HG03025 (cell line): ENCODE measurements around the gene SALL3.

ENCODE experiments used
- ATAC-seq: cut with Tn5 transposase; IDR thresholded peaks from one replicate; pipeline ENCODE4 v1.9.1; 2021; ENCODE audit warnings: mild to moderate bottlenecking, moderate library complexity; ENCODE audit not compliant: unreplicated experiment, low FRiP score

Gene SALL3

DNA sequence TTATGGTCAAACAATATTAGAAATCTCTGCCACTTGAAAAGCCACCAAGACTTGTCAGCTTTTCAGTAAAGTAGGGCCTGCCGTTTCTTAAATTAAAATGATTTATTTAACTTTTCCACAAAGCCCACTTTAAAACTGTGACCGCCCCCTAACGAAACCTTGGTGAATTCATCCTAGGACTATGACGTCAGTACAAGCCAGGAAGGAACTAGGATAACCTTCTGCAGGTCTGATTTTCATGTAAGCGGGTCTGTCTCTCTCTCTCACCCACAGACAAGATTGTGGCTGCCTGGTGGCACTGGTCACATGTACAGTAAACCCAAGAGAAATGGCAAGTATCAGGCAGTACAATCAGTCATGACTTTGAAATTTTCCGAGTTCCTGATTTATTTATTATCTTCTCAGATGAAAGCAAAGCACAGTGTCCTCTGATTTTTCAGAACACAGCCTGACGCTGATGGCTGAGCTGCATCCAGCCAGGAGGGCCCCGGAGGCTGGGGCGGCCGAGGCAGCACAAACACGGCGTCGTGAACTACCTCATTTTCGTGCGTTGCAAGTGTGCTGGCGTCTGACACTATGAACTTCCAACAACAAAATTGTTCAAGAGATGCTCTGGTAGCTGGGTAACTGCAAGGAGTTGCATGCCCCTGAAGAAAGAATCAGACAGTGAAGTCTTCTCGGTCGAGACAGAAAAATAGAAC lies 18.9 kb downstream of the SALL3 start:
- ATAC-seq, result no peak

DNA sequence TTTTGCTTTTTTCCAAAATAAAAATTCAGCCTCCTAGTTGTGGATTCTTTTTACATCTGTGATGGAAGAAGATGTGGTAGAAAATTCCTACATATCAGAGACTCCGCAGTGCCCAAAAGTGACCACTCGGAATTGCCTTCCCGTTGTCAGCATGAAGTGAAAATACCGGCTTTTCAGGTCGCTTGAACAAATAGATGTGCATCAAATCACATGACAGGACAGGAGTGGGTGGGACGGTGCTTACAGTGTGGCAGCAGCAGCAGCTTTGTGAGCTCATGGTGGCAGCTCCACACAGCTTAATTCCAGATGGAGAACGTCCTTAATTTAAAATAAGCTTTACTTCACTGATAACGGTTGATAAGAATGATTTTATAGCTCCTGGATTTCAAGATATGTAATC lies 20.3 kb downstream of the SALL3 start:
- no peak for ATAC-seq

DNA sequence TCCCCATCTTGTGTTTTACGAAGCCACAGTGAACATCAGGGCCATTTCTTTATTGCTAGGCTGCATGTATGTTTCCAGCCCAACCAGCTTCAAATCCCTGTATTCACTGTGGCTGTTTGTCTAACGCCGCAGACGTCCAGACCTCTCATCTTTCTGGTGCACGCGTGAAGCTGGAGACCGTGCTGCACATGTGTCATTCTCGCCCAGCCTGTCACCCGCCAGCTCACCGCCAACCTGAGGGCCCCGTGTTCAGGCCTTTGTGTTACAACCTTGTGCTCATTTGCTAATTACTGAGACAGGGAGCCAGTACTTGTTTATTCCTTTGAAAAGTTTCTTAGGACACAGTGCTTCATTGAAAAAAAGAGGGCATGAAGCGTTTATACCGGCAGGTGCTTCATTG lies 21.4 kb downstream of the SALL3 start:
- no peak for ATAC-seq

DNA sequence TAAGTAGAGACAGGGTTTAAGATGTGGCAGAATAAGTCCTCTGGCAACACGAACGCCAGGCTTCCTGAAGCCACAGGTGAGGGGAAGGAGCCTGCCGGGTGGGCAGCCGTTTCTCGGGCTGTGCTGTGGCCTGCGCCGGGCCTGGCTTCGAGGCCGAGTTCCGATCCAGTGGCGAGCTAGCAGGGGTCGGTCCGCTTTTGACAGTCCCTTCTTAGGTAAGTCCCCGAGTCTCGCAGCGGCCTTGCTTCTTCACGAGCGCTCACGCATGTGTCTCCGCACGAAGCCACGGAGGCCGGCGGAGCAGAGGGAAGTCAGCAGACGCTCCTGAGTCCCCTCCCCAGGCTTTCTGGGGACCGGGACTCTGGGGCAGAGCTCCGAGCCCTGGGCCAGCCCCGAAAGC lies 26.0 kb downstream of the SALL3 start:
- ATAC-seq, result no peak

DNA sequence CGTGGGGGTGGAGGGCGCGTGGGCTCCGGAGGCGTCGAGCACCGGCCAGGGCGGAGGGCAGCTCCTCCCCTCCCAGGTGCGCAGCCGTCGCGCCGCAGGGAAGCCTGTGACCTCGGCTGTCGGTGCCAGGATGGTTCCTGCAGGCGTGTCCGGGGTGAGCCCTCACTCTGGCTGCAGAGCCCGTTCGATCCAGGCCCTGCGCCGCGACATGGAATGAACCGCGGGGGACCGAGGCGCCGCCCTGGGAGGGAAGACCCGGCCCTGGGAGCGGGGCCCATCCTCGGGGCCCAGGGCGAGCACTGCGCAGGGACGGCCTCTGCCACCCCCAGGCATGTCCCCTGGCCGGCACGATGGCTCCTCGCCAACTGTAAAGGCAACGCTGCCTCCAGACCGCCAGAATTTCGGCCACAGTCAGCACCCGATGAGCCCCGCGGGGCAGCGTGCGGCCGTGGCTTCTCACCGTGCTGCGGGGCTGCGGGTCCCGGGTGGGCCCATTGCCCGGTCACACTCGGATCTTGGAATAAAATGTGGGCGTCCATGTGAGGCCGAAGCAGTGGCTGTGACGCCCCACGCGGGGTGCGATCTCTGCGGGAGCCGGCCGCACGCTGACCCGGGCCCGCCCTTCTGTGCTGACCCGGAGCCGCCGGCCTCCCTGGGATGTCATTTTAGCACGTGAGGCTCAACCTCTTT lies 26.6 kb downstream of the SALL3 start:
- no peak for ATAC-seq

DNA sequence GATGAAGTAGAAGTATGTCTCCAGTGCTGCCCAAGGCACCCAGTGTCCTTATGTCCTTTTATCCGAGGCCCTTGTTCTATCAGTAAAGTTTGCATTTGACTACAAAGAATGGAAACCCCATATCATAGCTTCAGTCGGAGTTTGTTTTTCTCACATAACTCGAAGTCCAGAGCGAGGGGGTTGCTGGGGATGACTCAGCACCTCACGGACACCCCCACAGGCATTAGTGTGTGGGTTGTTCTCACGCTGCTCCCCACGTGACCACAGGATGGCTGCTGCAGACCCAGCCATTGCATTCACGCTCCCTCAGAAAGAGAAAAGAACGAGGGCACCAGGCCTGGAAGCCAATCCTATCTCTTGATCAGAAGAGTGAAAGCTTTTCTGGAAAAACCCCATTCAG lies 27.8 kb downstream of the SALL3 start:
- no peak for ATAC-seq

DNA sequence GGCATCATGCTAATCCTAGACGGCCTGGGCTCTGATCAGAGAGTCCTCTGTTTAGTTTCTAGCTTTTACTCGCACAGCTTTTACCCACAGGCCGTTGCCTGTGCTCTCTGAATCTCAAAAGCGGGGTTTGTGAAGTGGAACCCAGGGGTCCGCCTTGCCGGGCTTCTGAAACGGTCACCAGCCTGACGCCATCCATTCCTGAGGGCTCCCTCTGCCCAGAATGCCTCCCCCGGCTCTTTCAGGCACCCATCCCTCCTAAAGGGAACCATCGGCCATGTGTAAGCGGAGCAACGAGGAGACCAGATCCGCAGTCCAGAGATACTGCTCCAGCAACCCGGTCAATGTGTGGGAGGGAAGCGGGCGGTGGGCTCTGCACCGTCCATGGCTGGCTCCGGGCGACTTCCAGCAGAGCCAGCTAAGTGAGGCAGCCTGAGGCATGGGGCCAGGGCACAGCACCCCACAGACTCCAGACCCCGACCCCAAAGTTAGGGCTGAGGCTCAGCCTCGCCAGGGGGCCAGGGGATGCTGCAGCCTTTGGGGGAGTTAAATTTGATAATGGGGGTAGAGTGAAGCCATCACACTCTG lies 28.8 kb downstream of the SALL3 start:
- no peak for ATAC-seq

DNA sequence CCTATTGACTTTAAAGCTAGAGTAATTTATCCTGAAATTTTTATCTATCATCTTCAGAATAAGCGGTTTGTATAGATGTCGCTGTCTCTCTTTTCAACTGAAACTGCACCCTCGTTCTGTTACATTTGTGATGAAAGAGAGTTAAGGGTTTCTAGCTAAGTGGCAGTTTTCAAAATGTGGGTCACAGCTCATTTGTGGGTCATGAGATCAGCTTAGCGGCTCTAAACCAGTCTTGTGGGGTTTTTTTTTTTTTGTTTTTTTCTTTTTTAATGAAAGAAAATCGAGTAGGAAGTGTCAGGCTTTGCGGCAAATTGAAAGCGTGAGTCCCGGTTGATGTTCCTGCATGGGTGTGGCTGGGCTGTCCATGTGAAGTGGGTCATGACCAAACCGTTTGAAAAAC lies 31.2 kb downstream of the SALL3 start:
- ATAC-seq, result no peak

DNA sequence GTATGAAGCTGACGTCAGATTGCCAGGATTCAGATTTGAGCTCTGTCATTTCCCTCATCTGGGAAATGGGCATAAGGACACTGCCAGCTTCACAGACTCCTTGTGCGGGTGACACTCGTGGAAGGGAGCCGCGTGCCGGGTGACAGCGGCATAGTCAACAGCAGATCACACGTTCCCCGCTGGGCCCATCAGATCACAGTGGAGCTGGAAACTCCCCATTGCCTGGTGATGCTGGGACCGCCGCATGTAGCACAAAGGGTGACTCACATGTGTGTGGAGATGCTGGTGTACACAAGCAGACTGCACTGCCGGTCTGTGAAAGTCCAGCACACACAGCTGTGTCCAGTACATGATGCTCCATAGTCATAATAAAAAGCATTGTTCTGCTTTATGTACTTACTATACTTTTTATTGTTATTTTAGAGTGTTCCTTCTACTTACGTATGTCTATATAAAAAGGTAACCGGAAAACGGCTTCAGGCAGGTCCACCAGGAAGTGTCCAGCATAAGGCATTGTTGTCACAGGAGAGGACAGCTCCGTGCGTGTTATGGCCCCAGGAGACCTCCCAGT lies 31.8 kb downstream of the SALL3 start:
- ATAC-seq, result no peak

DNA sequence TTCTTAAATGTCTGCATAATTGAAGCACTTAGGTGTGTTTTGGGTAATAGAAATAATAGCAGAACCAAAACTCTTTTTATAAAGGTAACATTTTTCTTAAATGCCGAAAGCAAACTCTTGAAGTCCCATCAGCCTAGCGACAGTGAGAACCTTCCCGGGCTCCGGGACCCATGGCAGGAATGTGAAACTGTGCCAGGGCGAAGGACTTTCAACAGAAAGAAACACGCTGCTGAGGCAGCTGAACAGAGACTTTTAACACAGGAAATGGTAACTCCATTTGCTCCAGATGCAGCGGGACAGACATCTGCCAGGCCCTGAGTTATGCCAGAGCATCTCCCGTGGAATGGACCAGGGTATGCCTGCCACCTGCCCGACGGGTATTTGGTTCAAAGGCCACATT lies 34.3 kb downstream of the SALL3 start:
- ATAC-seq, result no peak

DNA sequence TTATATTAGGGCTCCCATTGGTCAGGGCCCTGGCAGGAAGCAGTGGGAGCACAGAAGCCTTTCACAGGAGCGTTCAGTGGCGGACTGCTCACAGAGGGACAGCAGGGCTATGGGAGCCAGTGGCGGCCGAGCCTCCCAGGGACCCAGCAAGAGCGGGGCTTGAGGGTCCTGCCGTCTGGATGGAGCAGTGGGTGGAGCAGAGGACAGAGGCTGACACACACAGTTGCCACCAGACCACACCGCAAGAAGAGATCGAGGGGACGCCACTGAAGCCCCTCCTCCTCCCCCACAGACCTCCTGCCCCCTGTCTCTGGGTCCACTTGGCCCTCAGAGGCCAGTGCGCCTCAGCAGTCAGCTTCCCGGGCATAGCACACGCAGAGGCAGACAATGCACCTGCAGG lies 39.3 kb downstream of the SALL3 start:
- no peak for ATAC-seq

DNA sequence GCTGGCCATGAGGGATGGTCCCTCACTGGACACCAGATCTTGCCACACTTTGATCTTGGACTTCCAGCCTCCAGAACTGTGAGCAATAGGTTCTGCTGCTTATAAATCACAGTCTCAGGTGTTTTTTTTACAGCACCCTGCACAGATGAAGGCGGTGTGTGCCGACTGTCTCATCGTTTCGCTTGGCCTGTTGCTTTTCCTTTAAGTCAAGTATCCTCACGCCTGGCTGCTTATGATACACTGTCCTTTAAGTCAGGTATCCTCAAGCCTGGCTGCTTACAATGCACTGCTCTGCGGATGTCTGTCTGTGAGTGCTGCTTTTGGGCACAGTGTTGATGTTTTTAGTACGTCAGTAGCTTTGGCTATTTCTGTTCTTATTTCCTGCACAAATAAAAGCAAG lies 40.3 kb downstream of the SALL3 start:
- ATAC-seq, result no peak

DNA sequence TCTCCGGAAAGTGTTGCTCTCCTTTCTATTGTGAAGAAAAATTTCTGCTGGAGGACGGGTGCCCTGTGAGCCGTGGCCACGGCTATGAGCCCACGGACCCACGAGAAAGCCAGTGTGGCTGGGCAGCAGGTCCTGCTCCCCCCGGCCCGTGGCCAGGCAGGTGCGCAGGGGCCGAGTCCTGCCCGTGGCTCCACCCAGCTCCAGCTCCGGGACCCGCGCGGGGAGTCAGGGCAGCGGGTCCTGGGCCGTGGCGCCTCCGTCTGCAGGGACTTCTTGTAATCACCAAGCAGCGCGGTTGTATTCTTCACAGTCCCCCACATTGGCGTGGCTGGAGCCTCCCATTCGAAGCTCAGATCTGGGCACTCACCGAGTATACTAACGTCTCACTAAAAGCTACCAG lies 43.0 kb downstream of the SALL3 start:
- no peak for ATAC-seq

DNA sequence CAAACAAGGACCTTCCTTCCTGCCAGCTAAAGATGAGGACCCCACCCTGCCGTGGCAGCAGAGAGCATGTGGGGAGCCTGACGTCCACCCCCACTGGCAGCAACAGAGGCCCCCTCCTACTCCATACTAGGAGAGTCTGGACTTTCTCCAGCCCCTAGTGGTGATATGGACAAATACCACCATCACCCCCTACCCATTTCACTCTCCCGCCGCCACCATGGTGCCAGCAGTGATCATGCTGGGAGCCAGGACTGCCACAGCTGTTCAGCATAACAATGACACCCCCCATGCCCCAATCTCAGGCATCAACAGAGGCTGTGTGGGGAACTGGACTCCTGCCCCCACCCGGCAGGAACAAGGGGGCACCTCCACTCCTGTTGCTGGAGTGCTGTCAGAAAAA lies 46.9 kb downstream of the SALL3 start:
- no peak for ATAC-seq

DNA sequence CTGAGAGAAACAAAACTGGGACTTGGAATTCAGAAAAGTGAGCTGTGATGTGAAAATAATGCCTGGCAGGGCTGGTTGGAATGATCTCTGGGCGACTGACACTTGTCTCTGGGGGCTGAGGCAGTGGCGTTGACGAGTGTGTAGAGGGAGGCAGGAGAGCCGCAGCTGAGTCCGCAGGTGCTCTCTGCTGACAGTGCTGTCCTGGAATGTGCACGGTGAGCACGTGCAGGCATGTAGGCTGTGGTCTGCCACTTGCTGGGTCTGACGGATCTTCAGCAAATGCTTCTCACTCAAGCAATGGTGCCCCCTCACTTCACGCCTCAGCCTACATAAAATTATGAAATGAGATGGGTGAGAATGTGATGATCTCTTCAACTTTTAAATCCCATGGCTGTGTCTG lies 51.1 kb downstream of the SALL3 start:
- ATAC-seq, result no peak

DNA sequence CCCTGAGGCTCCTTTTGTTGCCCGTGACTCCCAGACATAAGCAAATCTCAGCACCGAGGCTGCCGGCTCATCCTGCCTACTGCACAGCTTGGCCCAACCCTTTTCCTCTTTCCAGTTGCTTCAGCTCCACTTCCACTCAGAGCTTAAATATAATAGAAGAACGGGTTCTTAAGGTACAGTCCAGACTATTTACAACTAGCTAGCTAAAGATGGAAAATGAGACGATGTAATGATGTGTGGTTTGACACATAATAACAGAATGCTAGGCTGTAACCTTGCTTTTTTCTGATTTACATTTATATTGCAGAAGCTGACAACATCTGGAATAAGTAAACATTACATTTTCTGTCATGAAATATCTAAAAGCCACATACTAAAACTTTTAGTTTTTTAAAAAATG lies 62.7 kb downstream of the SALL3 start:
- no peak for ATAC-seq

DNA sequence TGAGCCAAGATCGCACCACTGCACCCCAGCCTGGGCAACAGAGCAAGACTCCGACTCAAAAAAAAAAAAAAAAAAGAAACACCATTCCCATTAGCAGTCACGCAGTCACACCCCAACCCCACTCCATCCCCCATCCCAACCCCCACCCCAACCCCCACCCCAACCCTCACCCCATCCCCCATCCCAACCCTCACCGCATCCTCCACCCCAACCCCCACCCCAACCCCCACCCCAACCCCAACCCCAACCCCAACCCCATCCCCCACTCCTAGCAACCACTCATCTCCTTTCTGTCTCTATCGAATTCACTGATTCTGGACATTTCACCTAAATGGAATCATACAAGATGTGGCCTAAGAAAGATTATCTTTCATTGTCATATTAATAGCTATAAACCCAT lies 63.7 kb downstream of the SALL3 start:
- no peak for ATAC-seq

DNA sequence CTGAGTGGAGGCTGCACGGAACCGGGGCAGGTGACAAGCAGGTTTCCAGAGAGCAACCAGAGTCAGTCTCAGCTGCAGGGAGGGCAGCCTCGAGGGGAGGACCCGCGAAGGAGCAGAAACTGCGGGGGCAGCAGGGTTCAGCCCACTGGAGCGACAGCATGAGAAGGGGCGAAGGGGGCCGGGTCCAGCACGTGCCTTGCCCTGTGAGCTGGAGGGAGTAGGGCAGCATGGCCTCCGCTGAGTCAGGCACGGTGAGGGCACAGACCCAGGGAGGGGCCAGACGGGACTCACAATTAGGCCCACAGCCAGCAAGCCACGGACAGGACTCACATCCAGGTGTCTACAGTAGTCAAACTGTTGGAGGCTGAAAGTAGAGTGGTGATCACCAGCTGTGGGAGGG lies 66.9 kb downstream of the SALL3 start:
- ATAC-seq, result no peak

DNA sequence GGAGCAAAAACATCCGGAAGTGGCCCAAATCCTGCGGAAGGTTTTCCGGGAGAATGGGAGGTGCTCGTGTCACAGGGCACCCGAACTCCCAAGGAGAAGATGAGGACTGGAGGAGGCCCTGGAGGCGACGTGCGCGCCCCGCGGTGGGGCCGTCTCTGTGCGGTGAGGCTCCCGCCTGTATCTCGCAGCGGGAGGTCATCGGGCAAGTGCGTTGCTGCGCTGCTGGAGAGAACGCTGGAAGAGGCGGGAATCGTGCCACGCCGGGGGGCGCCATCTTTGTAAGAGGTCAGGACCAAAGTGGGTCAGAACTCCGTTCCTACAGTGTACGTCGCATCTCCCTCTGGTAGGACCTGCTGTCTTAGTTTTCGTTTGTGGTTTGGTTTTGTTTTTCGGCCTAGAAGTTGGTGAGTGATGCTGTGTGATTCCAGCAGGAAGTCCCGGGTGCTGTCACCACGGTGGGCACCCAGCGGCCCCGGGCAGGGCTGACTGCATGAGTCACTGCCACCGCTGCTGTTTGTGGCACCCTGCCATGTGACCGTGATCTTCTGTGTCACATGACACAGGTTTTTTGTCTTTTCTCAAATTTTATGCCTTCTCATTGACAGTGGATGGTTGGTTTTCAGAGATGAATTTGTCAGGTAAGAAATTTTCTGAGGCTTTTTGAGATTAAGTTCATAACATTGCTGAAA lies 68.1 kb downstream of the SALL3 start:
- ATAC-seq, result no peak

DNA sequence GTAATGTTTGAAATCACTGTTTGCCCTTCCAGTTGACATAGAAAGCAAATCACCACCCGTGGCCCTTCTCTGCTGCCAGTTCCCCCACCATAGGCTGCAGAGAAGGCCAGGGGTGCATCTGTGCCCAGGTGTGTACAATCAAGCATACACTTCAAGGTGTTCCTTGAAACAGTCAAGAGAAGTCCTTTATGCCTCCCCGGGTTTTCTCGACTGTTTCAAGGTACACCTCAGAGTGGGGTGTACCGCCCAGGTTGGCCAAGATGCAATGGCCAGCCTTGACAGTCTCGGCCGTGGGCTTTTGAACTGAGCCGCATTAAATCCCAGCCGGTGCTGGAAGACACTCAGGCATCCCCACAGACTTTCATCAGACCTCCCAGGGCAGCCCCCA lies 68.6 kb downstream of the SALL3 start:
- no peak for ATAC-seq

DNA sequence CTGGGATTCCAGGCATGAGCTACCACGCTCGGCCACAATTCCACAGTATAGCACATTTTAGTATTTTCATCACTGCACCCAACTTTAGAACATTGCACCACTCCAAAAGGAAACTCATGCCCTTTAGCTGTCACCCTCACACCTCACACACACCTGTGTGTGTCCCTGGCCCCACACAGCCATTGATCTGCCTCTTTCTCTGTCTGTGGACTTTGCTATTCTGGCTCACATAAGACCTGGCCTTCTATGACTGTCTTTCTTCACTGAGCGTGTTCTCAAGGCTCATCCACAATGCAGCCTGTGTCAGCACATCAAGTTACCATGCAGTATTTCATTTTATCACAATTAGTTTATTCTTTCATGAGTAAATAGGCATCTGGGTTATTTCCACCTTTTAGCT lies 69.9 kb downstream of the SALL3 start:
- no peak for ATAC-seq
